HL-60/S4 treated with retinoic acid at 250 ng/mL for 4 days and 3 days (cell line): ENCODE measurements around the gene RHBDL2.

Experiments used
- in situ Hi-C: fragments of 300-500 bp; cut with MboI; formaldehyde crosslinking; loops from 2 replicates; pipeline ENCODE4 v1.7.0; 2022; ENCODE audit warnings: low sequenced_read_pairs

Gene RHBDL2

DNA sequence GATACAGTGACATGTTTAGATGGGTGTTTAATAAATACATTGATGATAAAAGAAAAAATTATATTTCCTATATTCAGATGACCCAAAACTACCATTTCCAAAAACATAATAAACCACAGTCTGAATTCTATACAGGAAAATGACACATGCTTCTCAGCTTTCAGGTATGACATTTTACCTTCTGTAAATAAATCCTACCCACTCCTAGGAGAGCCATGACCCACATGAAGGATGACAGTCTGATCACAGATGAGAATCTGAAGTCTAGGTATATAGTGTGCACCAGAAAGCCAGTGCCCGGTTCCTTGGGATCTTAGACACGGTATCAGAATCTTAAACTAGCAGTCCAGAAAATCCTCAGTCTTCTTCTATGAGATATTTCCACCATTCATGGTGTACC is 56.5 kb downstream of the RHBDL2 start:
- in situ Hi-C loops = no loop called here

DNA sequence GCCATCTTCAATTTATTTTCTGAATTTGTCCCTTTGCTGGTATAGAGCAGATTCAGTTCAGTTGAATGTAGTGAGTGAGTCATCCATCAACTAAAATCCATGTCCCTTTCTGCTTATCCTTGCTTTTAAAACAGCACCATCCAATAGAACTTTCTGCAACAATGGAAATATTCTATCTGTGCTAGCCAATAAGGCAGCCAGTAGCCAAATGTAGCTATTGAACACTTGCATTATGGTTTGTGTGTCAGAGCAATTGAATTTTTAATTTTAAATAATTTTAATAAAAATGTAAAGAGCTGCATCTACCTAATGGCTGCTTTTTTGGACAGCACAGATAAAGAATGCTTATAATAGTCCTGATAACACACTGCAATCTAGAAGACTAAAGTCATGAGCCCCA is 60.1 kb downstream of the RHBDL2 start, which contains the start of gene GJA9:
Gene GJA9 (minus strand): TSS at position 101 of the 400 bp plus-strand sequence. CDS start 5,489 bp downstream, outside the sequence.
- in situ Hi-C loops = no loop called here

DNA sequence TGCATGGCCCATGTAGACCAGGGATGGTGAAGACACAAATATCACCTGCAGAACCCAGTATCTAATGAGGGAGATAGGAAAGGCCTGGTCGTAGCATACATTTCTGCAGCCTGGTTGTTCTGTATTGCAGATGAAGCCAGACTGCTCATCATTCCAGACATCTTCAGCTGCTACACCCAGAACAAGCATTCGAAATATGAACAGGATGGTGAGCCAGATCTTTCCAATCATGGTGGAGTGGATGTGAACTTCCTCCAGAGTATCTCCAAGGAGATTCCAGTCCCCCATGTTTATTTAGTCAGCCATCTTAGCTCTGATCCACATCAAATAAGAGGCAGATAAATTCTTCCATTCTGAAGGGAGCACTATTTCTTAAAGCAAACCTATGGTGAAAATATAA is 65.8 kb downstream of the RHBDL2 start:
- in situ Hi-C loops = no loop called here

DNA sequence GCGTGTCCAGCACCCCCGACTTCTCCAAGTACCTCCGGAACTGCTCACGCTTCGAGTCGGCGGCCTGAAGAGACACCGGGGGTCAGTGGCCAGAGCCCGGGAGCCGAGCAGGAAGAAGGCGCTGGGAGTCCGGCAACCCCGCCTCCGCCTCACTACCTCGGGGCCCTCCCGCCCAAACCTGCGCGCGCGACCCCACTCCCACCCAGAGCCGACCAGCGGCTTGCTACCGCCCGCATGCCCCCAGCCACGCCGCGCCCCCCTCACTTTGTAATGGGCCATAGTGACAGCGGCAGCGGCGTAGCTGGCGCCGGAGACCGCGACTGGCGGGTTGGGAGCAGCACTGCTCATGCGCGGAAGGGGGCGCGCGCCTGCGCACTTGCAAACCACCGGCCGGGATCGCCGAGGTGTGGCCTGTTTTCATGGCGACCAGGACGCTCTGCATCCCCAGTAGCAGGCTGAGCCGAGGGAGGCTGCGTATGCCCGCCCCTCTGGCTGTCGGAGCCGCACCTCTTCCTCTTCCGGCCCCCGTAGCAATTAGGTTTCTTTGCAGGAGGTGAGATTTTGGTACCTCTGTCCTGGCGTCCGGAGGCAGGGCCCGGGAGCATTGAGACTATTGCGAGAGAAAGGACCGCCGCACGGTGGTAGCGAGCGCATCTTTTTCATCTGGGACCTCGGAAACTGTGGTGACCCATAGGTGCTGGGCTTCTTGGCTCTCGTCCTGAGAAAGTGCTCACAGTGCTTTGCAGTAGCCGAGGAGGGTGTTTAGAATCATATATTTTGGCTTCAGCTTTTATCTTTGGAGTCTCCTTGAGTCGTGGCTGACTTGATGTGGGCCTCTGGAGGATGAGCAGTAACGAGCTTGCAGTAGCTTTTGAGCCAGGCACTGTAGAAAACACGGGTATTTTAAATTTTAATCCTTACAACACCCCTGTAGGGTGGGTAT is 68.3 kb downstream of the RHBDL2 start, which contains the start of gene MYCBP:
Gene MYCBP (minus strand): TSS at position 322 of the 943 bp plus-strand sequence. CDS start 43 bp downstream, at position 279.
- in situ Hi-C loops = no loop called here

DNA sequence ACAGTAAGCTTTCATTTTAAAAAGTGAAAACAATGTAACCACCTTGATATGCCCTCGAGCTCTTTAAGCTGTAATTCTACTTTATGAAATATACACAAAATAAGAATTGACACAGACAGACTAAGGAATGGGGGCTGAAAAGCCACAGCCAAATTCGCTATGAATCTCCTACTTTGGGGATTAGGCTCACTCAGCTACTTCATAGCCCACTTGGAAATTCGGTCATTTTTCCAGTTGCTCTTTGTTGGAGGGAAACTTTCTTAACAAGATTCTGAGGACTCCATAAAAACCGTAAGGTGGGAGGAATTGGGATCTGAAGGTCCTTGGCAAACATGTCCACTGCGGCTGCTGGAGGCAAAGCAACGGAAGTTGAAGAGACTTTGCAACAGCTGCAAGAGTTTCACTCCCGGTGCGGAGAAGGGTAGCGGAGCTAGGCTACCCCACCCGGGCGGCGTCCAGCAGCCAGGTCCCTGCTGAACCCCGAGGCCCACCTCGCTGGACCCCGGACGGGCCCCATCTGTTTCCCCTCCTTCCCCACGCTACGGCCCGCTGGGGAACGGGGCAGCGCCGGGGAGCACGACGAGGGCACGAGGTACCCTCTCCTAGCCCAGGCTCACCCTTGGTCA is 69.1 kb downstream of the RHBDL2 start:
- in situ Hi-C loops = no loop called here

DNA sequence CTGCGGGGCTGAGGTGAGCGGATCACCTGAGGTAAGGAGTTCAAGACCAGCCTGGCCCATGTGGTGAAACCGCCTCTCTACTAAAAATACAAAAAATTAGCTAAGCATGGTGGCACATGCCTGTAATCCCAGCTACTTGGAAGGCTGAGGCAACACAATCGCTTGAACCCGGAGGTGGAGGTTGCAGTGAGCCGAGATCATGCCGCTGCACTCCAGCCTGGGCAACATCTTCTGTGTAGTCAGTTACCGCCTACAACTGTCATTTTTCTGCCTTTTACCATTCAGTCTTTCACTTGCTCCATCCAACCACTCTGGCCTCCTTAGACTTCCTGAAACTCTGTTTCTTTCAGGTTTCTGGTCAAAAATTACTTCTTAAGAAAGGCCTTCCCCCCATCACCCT is 70.6 kb downstream of the RHBDL2 start:
- in situ Hi-C loops = no loop called here

DNA sequence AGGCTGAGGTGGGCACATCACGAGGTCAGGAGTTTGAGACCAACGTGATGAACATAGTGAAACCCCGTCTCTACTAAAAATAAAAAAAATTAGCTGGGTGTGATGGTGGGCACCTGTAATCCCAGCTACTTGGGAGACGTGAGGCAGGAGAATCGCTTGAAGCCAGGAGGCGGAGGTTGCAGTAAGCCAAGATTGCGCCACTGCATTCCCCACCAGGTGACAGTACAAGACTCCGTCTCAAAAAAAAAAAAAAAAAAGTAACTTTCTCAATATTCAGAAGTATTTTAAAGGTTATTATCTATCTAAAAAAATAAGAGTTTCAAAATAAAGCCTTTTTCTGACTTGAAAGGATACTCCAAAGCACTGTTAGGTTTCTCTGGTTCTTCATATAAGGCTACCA is 74.4 kb downstream of the RHBDL2 start:
- in situ Hi-C loops = no loop called here

DNA sequence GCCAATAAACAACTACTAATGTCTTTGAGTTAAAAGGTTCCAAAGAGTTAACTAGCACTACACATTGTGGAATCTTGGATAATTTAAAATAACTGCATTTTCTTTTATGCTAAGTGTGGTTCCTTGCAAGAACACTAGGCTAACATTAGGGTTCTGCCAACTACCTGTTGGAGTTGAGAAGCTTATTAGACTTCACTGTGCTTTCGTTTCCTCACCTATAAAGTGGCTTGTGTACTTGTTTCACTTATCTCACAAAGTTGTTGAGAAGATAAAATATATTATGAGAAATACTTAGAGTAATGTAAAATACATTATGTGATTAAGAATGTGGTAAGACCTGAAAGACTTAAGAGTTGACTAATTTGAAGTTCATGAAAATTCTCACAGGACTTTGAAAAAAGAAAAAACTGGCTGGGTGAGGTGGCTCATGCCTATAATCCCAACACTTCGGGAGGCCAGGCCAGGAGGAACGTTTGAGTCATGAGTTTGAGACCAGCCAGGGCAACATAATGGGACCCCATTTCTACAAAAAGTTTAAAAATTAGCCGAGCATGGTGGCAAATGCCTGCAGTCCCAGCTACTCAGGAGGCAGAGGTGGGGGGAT is 76.4 kb downstream of the RHBDL2 start:
- in situ Hi-C loops = no loop called here

DNA sequence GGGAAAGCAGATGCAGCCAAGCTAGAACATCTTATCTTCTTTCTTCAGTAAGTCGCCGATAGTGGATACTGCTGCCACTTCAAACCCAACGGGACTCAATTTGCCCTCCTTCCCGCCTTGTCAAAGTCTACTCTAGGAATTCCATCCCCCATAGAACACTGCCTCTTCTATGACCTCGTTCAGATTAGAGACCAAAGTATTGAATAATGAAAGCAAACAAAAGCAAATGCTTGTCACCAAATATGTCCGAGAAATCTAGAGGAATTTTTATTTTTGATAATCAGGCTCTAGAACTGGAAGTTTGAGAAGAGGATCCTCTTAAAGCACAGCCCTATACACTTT is 81.2 kb downstream of the RHBDL2 start:
- in situ Hi-C loops = no loop called here

DNA sequence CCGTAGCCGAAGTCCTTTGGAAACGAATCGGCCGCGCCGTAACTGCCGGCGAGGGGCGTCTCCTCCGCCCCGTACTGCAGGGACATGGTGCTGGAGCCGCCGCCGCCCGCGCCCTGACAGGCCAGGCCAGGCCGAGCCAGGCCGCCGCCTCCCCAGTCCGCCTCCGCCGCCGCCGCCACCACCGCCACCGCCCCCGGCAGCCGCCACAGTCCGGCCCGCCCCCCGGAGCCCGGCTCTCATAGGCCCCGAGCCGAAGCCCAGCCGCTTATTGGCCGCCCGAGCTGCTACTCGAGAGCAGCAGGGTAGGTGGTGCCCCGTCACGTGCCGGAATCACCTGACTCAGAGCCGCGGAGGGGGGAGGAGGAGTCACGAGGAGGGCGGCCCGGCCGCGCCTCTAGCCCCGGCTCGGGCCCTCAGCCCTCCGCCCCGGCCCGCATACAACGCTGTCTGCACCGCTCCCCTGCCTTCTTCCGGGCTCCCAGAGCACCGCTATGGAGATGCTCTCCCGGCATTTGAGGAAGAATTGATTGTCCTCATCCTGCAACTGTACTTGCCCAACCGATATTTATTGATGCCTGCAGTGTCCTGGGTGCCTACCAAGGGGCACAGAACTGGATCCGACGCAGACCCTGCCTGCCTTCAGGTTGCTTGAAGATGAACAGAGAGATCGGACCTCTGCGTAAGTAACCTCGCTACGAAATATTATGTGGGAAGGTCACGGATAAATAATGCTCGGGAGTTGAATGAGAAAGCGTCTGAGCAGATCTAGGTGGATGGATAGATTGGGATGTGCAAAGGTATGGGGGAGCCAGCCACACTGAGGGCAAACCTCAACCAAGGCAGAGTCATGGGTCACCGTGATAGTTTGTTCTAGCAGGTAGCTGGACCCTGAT is 81.8 kb downstream of the RHBDL2 start, which contains the start of gene RRAGC:
Gene RRAGC (minus strand): TSS at position 212 of the 893 bp plus-strand sequence. CDS start 126 bp downstream, at position 86.
- in situ Hi-C loops = no loop called here

DNA sequence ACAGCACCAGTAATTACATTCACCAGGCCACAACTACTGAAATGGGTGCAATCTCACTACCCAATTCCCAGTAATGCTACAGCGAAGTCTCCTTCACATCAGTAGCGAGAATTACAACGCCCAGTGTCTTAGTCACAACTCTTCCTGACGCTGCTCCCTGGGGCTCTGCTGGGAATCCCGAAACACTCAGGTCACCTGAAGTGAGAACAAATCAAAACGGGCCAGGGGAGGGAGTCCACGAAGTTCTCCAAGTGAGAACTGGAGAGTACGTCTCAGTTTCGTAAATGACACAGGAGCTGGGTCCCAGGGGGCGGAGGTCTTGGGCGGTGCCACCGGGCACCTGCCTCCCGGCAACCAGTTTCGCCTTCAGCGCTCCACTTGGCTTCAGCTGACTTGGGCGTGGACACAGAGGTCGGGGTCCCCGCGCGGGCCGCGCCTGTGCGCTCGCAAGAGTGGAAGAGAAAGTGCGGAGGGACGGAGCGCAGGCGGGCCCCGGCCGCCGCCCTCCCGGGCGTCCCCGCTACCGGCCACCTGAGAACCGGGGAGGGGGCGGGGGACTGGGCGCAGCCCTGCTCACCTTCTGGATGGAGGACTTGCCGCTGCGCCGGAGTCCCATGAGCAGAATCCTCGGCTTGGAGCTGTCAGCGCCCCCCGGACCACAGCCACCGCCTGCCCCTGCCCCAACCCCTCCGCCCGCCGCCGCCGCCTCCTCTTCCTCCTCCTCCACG is 82.6 kb downstream of the RHBDL2 start:
- in situ Hi-C loops = no loop called here

DNA sequence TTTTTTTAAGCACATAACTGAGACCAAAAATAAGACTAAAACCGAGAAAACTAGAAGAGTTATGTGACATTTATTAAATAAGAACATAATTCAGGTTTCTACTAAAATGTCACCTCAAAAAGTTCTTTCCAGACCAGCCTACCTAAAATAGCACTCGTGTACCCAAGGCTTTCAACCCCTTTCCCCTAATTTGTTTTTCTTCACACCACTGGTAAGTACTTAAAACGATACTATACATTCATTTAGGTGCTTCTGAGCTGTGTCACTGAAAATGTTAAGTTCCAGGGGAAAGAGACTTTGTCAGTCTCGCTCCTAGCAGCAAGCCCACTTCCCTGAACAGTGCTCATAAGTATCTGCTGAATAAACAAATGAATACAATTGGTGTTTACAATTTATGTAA is 88.8 kb downstream of the RHBDL2 start:
- in situ Hi-C loops = no loop called here

DNA sequence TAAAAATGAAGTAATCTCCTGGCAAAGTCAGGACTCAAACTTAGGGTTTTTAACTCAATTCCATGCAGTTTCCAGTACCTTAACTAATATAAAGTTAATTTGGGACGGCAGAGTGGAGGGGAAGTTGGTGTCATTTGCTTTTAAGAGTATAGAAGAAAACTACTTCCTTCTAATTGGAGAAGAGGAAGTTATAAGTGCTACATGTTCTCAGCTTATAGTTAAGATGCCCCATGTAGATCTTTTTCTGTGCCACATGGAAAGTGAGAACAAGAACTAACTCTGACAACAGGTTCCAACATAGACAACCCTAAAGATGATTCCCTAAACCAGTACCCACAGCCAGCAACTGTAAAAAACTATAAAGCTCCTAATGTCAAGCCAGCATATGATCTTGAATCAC is 93.6 kb downstream of the RHBDL2 start:
- in situ Hi-C loops = loop anchor here (25.0 kb wide), 1 partner anchor 961 kb away; no protein-coding TSS in a partner anchor

DNA sequence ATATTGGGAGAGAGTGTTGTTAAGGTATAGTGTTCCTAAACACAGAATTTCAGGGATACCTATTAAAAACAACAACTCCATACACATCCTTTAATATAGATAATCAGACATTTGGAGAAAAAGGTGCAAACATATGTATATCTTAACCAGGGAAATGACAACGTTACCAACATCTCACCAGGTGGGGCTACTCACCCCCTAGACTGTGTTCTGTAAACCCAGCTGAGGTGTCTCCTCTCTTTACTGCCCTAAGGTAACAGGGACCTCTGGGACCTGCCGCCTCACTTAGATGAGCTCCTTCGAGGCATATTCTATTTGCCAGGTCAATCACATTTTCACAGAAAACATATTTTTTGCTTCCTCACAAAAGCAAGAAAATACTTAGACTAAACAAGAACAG is 95.4 kb downstream of the RHBDL2 start:
- in situ Hi-C loops = loop anchor here (25.0 kb wide), 1 partner anchor 959 kb away; no protein-coding TSS in a partner anchor

DNA sequence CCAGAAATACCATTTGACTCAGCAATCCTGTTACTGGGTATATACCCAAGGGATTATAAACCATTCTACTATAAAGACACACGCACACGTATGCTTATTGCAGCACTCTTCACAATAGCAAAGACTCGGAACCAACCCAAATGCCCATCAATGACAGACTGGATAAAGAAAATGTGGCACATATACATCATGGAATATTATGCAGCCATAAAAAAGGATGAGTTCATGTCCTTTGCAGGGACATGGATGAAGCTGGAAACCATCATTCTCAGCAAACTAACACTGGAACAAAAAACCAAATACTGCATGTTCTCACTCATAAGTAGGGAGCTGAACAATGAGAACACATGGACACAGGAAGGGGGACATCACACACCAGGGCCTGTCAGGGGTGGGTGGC is 96.5 kb downstream of the RHBDL2 start:
- in situ Hi-C loops = loop anchor here (25.0 kb wide), 1 partner anchor 958 kb away; no protein-coding TSS in a partner anchor

DNA sequence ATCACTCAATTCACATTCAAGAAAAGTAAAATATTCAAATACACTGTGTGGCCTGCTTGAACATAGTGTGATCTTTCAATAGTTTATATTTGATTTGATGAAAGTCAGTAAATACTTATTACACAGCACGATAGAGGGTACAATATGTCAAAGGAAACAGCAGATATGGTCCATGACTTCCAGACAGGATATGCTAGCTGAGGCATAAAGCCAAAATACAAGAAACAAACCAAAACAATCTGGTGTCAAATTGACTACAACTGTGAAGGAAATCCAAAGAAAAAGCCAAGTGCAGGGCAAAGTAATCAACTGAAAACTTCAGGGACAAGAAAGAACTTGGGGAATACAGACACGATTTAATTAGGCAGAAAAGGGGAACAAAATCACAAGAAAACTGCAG is 101.3 kb downstream of the RHBDL2 start:
- in situ Hi-C loops = loop anchor here (25.0 kb wide), 1 partner anchor 953 kb away; no protein-coding TSS in a partner anchor

DNA sequence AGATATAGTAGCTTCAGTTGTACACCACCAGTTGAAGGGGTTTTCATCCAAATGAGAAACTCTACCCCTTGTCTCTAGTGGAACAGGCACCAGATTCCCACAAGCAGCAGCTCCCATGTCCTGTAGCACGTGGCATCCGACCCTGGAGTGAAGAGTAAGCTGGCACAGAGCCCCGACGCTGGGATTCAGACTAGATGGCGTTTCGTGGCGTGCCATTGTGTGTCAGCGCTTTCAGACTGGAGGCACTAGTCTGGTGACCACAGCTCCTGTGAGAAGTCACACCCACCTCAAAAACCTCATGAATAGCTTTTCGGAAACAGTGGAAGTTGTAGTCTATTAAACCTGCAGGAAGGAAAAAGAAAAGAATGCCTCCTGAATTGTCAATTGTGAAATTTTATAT is 102.3 kb downstream of the RHBDL2 start:
- in situ Hi-C loops = loop anchor here (10.0 to 25.0 kb wide), 2 partner anchors 815 to 952 kb away; no protein-coding TSS in a partner anchor

DNA sequence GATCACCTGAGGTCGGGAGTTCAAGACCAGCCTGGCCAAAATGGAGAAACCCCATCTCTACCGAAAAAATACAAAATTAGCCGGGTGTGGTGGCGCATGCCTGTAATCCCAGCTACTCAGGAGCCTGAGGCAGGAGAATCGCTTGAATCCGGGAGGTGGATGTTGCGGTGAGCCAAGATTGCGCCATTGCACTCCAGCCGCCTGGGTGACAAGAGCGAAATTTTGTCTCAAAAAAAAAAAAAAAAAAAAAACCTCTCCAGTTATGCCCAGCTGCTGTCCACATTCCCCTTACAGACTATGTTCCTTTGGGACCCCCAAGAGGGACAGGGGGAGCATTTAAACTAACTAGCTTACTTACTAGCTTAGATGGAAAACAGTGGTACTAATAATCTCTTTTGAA is 105.3 kb downstream of the RHBDL2 start:
- in situ Hi-C loops = loop anchor here (10.0 to 25.0 kb wide), 2 partner anchors 812 to 949 kb away; no protein-coding TSS in a partner anchor
